Measurements from ENCODE around the gene XPC.

The XPC gene

DNA sequence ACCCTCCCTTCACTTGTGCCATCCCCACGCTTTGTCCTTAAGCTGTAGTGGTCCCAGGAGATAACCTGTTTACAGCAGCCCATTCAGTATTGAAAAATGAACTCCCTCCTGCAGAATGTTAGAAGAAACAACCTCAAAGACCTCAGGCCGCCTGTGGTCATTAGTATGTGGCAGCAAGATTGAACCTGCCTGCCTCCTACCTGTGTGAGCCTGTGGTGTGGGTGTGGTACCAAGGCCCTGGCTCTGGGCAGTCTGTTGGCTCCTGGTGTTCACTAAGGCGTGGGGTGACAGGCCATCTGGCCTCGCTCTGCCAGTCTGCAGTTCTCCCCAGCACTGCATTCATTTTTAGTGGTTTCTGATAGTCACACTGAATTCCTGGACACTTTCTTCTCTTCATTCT is 21.2 kb upstream of the XPC start:
- H3K4me3 ChIP-seq (ENCODE audit: insufficient read depth in 1 of 2, low read depth in 1 of 2, low read length in 2 of 2): no peak overlapping the region
- peak overlapping the region; percentile 11 for H3K27ac ChIP-seq (ENCODE audit: low read length, poor library complexity, severe bottlenecking)
- H3K14ac ChIP-seq (ENCODE audit: low read length in 2 of 2): no peak overlapping the region
- peak overlapping the region; percentile 60 for H2AK5ac ChIP-seq (ENCODE audit: low read length, severe bottlenecking)
- no peaks in the 10 kb centered on the region for H3K27me3 ChIP-seq (ENCODE audit: control insufficient read depth in 1 of 2, insufficient read depth in 1 of 2, low read length in 2 of 2)
- peaks cover 42% of the 10 kb centered on the region for H3K4me1 ChIP-seq (ENCODE audit: control insufficient read depth, insufficient read depth, low read depth, low read length)
- no peak overlapping the region for H2AFZ ChIP-seq (ENCODE audit: low read depth, low read length)
- no peaks in the 10 kb centered on the region for H3K9me3 ChIP-seq (ENCODE audit: control insufficient read depth, low read length)
- DNase-seq: no peak
- H2BK5ac ChIP-seq (ENCODE audit: low read depth, low read length, poor library complexity, severe bottlenecking): no peak overlapping the region
- no peak overlapping the region for H2BK15ac ChIP-seq (ENCODE audit: low read depth, poor library complexity, severe bottlenecking)
- WGBS: 94% methylated on average over 4 of the region's 4 CpGs
- H4K8ac ChIP-seq (ENCODE audit: low read length): no peak overlapping the region
- H3K9ac ChIP-seq (ENCODE audit: low read length): no peak overlapping the region
- H3K18ac ChIP-seq (ENCODE audit: low read depth in 1 of 2, low read length in 2 of 2): no peak overlapping the region
- no peak overlapping the region for H4K91ac ChIP-seq (ENCODE audit: low read length)
- H3K79me1 ChIP-seq (replicated peaks; ENCODE audit: low read length, poor library complexity, severe bottlenecking): peaks cover 20% of the 10 kb centered on the region
- H3K23ac ChIP-seq (ENCODE audit: low read length in 2 of 2): no peak overlapping the region
- H3K36me3 ChIP-seq (ENCODE audit: control insufficient read depth in 1 of 2, insufficient read depth in 2 of 2, low read depth in 1 of 2, low read length in 2 of 2): peaks cover 6 to 12% of the 10 kb centered on the region in 2 experiments
- no peak overlapping the region for H2BK120ac ChIP-seq (ENCODE audit: low read depth, low read length)
- H3K4ac ChIP-seq (ENCODE audit: low read depth in 1 of 2, low read length in 2 of 2): no peak overlapping the region
- H2BK12ac ChIP-seq (ENCODE audit: low read length in 2 of 2): no peak overlapping the region
- H3K4me2 ChIP-seq (ENCODE audit: low read length, poor library complexity, severe bottlenecking): no peak overlapping the region

DNA sequence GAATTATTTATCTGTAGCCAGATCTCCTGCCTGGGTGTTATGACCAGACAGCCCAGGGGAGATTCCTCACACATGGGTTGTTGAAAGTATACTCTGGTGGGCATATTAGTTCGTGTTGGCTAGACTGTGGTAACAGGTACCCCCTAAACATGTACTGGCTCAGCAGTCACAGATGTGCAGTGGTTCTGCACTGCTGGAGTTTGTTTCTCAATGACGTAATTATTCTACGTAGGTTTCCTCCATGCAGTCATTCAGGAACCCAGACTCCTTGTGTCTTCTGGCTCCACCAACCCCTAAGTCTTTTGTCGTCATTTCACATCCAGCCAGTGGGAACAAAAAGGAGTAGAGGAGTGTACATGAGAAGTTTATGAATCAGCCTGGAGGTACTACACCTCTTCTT is 16.5 kb upstream of the XPC start:
- peaks cover 7 to 12% of the 10 kb centered on the region in 2 experiments for H3K36me3 ChIP-seq (ENCODE audit: control insufficient read depth in 1 of 2, insufficient read depth in 2 of 2, low read depth in 1 of 2, low read length in 2 of 2)
- H3K27me3 ChIP-seq (ENCODE audit: control insufficient read depth in 1 of 2, insufficient read depth in 1 of 2, low read length in 2 of 2): no peaks in the 10 kb centered on the region
- H3K4ac ChIP-seq (ENCODE audit: low read depth in 1 of 2, low read length in 2 of 2): no peak overlapping the region
- WGBS: 96% methylated on average over 3 of the region's 4 CpGs
- H3K4me2 ChIP-seq (ENCODE audit: low read length, poor library complexity, severe bottlenecking): no peak overlapping the region
- no peak overlapping the region for H4K8ac ChIP-seq (ENCODE audit: low read length)
- no peak overlapping the region for H2AFZ ChIP-seq (ENCODE audit: low read depth, low read length)
- H3K18ac ChIP-seq (ENCODE audit: low read depth in 1 of 2, low read length in 2 of 2): no peak overlapping the region
- H2BK15ac ChIP-seq (ENCODE audit: low read depth, poor library complexity, severe bottlenecking): no peak overlapping the region
- H3K27ac ChIP-seq (ENCODE audit: low read length, poor library complexity, severe bottlenecking): no peak overlapping the region
- H2BK5ac ChIP-seq (ENCODE audit: low read depth, low read length, poor library complexity, severe bottlenecking): no peak overlapping the region
- H4K91ac ChIP-seq (ENCODE audit: low read length): no peak overlapping the region
- H2BK12ac ChIP-seq (ENCODE audit: low read length in 2 of 2): no peak overlapping the region
- no peaks in the 10 kb centered on the region for H3K9me3 ChIP-seq (ENCODE audit: control insufficient read depth, low read length)
- DNase-seq: no peak
- H3K4me3 ChIP-seq (ENCODE audit: insufficient read depth in 1 of 2, low read depth in 1 of 2, low read length in 2 of 2): no peak overlapping the region
- H3K23ac ChIP-seq (ENCODE audit: low read length in 2 of 2): no peak overlapping the region
- H3K9ac ChIP-seq (ENCODE audit: low read length): no peak overlapping the region
- H3K14ac ChIP-seq (ENCODE audit: low read length in 2 of 2): no peak overlapping the region
- H2AK5ac ChIP-seq (ENCODE audit: low read length, severe bottlenecking): peak overlapping the region; percentile 92
- peaks cover 20% of the 10 kb centered on the region for H3K79me1 ChIP-seq (replicated peaks; ENCODE audit: low read length, poor library complexity, severe bottlenecking)
- no peak overlapping the region for H2BK120ac ChIP-seq (ENCODE audit: low read depth, low read length)
- H3K4me1 ChIP-seq (ENCODE audit: control insufficient read depth, insufficient read depth, low read depth, low read length): peaks cover 12% of the 10 kb centered on the region

DNA sequence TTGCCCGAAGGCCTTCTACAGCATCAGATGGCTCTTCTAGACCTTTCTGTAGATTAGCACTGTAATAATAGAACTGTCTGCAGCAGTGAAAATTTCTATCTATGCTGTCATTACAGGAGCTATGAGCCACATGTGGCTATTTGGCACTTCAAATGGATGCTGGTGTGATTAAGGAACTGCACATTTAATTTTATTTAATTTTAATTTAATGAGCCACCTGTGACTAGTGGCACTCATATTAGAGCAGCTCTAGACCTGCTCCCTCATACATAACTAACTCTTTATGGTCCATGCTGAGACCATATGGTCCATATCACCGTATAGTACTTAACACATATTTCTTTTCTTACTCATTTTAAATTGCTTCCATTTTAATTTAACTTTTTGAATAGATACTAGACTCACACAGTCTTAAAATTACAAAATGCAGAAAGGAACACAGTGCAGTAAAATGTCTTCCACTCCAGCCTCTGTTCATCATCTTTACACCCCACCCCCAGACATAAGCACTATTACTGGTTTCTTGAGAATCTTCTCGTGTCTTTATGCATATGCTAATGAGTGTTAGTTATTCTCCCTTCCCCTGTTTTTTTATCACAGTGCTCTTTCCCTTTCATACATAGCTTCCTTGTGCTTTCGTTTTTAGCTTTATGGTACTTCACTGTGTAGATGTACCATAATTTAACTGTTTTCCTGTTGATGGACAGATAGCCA is 9.8 kb upstream of the XPC start:
- H3K27me3 ChIP-seq (ENCODE audit: control insufficient read depth in 1 of 2, insufficient read depth in 1 of 2, low read length in 2 of 2): no peaks in the 10 kb centered on the region
- H2BK120ac ChIP-seq (ENCODE audit: low read depth, low read length): no peak overlapping the region
- H3K4ac ChIP-seq (ENCODE audit: low read depth in 1 of 2, low read length in 2 of 2): no peak overlapping the region
- H3K27ac ChIP-seq (ENCODE audit: low read length, poor library complexity, severe bottlenecking): no peak overlapping the region
- no peak overlapping the region for H3K23ac ChIP-seq (ENCODE audit: low read length in 2 of 2)
- H3K9ac ChIP-seq (ENCODE audit: low read length): no peak overlapping the region
- H3K4me3 ChIP-seq (ENCODE audit: insufficient read depth in 1 of 2, low read depth in 1 of 2, low read length in 2 of 2): no peak overlapping the region
- no peaks in the 10 kb centered on the region for H3K9me3 ChIP-seq (ENCODE audit: control insufficient read depth, low read length)
- DNase-seq: no peak
- no peak overlapping the region for H3K18ac ChIP-seq (ENCODE audit: low read depth in 1 of 2, low read length in 2 of 2)
- no peaks in the 10 kb centered on the region for H3K4me1 ChIP-seq (ENCODE audit: control insufficient read depth, insufficient read depth, low read depth, low read length)
- no peak overlapping the region for H2AK5ac ChIP-seq (ENCODE audit: low read length, severe bottlenecking)
- H3K4me2 ChIP-seq (ENCODE audit: low read length, poor library complexity, severe bottlenecking): no peak overlapping the region
- H2AFZ ChIP-seq (ENCODE audit: low read depth, low read length): no peak overlapping the region
- no peak overlapping the region for H4K8ac ChIP-seq (ENCODE audit: low read length)
- peaks cover 12% of the 10 kb centered on the region for H3K79me1 ChIP-seq (replicated peaks; ENCODE audit: low read length, poor library complexity, severe bottlenecking)
- H2BK15ac ChIP-seq (ENCODE audit: low read depth, poor library complexity, severe bottlenecking): no peak overlapping the region
- no peak overlapping the region for H3K14ac ChIP-seq (ENCODE audit: low read length in 2 of 2)
- no peak overlapping the region for H4K91ac ChIP-seq (ENCODE audit: low read length)
- H2BK12ac ChIP-seq (ENCODE audit: low read length in 2 of 2): no peak overlapping the region
- 96% methylated on average over 2 of the region's 4 CpGs for WGBS
- H2BK5ac ChIP-seq (ENCODE audit: low read depth, low read length, poor library complexity, severe bottlenecking): no peak overlapping the region
- peaks cover 14 to 41% of the 10 kb centered on the region in 2 experiments for H3K36me3 ChIP-seq (ENCODE audit: control insufficient read depth in 1 of 2, insufficient read depth in 2 of 2, low read depth in 1 of 2, low read length in 2 of 2)

GRCh38 chr3:14186854-14187458 is 8.6 kb upstream of the XPC start:
- no peak overlapping the region for H4K91ac ChIP-seq (ENCODE audit: low read length)
- H3K27me3 ChIP-seq (ENCODE audit: control insufficient read depth in 1 of 2, insufficient read depth in 1 of 2, low read length in 2 of 2): no peaks in the 10 kb centered on the region
- H2BK120ac ChIP-seq (ENCODE audit: low read depth, low read length): no peak overlapping the region
- no peak overlapping the region for H3K4me2 ChIP-seq (ENCODE audit: low read length, poor library complexity, severe bottlenecking)
- H3K79me1 ChIP-seq (replicated peaks; ENCODE audit: low read length, poor library complexity, severe bottlenecking): peaks cover 17% of the 10 kb centered on the region
- no peak overlapping the region for H3K9ac ChIP-seq (ENCODE audit: low read length)
- no peak overlapping the region for H4K8ac ChIP-seq (ENCODE audit: low read length)
- H3K36me3 ChIP-seq (ENCODE audit: control insufficient read depth in 1 of 2, insufficient read depth in 2 of 2, low read depth in 1 of 2, low read length in 2 of 2): peaks cover 14 to 54% of the 10 kb centered on the region in 2 experiments
- H3K4me1 ChIP-seq (ENCODE audit: control insufficient read depth, insufficient read depth, low read depth, low read length): no peaks in the 10 kb centered on the region
- WGBS: 97% methylated on average over 5 of the region's 5 CpGs
- H2BK5ac ChIP-seq (ENCODE audit: low read depth, low read length, poor library complexity, severe bottlenecking): no peak overlapping the region
- no peaks in the 10 kb centered on the region for H3K9me3 ChIP-seq (ENCODE audit: control insufficient read depth, low read length)
- H2BK12ac ChIP-seq (ENCODE audit: low read length in 2 of 2): no peak overlapping the region
- H3K4me3 ChIP-seq (ENCODE audit: insufficient read depth in 1 of 2, low read depth in 1 of 2, low read length in 2 of 2): no peak overlapping the region
- no peak for DNase-seq
- H3K14ac ChIP-seq (ENCODE audit: low read length in 2 of 2): no peak overlapping the region
- no peak overlapping the region for H3K18ac ChIP-seq (ENCODE audit: low read depth in 1 of 2, low read length in 2 of 2)
- H3K4ac ChIP-seq (ENCODE audit: low read depth in 1 of 2, low read length in 2 of 2): no peak overlapping the region
- H3K27ac ChIP-seq (ENCODE audit: low read length, poor library complexity, severe bottlenecking): no peak overlapping the region
- no peak overlapping the region for H2BK15ac ChIP-seq (ENCODE audit: low read depth, poor library complexity, severe bottlenecking)
- no peak overlapping the region for H2AK5ac ChIP-seq (ENCODE audit: low read length, severe bottlenecking)
- no peak overlapping the region for H3K23ac ChIP-seq (ENCODE audit: low read length in 2 of 2)
- H2AFZ ChIP-seq (ENCODE audit: low read depth, low read length): no peak overlapping the region
